CD4-positive, alpha-beta T cell treated with Interleukin-4 for 4 hours (primary cell): ENCODE results near the gene SCT.
A peak's percentile ranks its signal among the peaks of the same experiment; 100 is the strongest.

Experiments
- DNase-seq: peaks from one replicate; pipeline ENCODE4 v3.0.0-alpha.2; 2020

SCT gene

DNA sequence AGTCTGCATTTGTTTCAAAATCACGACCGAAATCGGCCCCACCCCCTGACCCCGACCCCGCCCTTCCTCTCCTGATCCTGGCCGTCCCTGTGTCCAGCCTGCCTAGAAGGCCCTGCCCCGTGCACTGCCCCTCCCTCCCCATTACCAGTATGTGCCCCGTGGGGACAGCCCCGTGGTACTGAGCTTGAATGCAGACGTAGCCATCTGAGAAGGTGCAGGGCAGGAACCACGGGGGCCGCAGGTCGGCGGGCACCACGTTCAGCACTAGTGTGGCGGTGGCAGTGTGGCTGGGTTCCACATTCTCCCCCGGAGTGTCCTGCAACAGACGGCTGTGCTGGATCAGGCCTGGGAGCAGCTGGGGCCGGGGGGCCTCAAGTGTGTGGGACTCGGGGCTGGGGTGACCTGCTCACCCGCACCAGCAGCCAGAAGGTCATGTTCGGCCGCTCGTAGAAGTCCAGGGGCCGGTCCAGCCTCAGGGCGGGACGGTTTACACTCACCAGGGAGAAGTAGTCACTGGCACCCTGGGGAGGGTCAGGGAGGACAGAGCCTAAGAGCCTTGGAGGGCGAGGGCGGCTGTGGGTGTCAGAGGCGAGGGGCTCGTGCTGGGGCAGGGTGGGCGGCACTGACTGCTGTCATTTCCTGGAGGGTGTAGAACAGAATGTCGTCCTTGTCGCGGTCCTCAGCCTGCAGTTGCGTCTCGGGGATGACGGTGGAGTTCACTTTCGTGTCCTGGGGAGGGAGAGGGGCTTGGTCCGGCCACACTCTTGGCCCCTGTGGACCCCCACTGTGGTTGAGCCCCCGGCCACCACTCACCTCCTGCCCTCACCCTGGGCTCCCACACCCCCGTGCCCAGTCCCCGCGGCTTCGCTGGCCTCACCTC lies 5.8 kb downstream of the SCT start:
- no peak for DNase-seq

DNA sequence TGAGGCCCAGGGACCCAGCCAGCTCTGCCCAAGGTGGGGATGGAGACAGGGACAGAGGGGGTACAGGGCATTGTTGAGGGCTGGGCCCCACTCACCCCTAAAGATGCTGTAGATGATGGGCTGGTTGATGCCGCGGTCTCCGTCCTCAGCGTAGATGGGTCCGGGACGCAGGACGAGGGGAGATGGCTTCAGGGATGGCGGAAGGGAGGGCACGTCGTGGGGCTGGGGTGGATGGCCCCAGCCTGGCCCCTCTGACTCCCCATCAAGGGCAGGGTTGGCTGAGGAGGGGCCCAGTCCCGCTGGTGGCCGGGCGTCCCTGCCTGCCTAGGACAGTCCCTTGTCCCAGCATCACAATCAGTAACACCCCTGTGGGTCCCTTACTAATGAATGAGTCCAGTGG lies 6.8 kb downstream of the SCT start:
- DNase-seq: no peak

DNA sequence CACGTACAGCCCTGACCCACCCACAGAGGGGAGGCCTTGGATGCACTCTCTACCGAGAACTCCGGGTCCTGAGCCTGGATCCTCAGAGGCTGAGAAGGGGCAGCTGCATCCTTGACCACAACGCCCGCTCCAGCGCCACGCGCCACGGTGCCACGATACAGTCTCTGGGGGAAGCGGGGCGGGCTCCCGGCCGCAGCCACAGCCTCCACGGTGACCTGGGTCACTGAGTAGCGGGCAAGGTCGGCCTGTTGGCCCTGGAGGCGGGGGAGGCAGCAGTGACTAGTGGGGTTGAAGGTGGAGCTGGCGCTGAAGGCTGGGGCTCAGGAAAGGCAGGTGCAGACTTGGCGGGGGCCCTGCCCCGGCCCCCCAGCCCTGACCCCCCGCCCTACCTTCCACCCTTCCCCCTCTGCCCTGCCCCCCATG lies 7.3 kb downstream of the SCT start:
- no peak for DNase-seq

DNA sequence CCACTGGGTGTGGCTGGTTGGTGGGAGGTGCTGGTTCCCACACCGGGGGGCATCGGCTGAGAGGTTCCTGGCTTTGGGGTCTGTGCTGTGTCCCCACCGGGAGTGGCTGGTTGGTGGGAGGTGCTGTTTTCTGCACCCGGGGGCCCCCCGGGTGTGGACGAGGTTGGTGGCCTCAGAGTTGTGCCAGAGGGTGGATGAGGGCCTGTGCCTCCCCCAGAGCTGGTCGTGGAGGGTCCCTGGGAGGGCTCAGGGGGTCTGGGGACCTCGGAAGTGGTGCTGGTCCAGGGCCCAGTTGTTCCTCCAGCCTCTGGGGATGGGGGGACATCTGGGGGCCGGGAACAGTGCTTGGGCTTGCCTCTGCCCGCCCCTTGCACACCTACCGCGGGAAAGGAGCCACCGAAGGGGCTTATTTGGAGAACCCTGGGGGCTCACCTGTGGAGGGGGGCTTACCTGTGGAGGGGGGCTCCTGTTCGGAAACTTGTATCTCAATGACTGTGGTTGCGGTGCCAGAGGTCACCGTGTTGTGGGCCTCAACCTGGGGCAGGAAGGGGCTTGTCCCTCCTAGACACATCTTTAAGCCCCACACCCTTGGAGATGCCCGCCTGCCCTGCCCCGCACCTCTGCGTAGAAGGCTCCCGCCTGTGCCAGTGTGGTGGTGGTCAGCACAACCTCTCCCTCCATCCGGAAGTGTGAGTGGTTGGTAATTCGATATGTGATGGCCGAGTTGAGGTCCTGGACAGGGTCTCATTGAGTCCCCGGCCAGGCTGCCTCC lies 7.9 kb downstream of the SCT start:
- DNase-seq: no peak

DNA sequence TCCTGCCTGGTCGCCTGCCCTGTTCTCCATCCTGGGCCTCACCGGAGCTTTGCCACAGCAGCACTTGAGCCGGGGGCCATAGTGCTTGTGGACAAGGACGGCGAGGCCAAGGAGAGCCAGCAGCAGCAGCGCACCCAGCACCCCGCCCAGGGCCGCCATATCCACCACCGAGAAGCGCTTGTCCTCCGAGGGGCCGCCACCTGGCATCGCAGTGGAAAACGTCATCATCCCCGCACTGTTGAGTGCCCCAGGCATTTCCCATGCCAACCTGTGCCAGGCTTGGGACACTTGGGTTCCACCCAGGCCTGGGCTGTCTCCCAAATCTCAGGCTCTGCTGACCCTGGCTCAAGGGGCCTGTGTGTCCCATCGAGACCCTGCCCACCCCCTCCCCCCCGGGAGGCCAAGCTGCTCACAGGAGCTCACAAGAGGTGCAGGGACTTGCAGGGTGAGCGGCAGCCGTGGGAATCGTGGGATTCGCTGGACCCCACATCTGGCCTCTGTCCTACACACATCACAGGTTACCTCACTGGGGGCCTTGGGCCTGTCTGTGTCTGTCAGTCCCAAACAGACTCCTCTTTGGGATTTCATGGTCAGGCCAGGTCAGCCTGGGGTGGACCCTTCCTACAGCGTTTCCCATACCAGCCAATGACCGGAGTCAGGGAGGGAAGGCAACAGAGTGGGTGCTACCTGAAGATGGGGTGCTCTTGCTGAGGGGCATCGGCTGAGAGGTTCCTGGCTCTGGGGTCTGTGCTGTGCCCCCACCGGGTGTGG lies 8.9 kb downstream of the SCT start:
- no peak for DNase-seq

DNA sequence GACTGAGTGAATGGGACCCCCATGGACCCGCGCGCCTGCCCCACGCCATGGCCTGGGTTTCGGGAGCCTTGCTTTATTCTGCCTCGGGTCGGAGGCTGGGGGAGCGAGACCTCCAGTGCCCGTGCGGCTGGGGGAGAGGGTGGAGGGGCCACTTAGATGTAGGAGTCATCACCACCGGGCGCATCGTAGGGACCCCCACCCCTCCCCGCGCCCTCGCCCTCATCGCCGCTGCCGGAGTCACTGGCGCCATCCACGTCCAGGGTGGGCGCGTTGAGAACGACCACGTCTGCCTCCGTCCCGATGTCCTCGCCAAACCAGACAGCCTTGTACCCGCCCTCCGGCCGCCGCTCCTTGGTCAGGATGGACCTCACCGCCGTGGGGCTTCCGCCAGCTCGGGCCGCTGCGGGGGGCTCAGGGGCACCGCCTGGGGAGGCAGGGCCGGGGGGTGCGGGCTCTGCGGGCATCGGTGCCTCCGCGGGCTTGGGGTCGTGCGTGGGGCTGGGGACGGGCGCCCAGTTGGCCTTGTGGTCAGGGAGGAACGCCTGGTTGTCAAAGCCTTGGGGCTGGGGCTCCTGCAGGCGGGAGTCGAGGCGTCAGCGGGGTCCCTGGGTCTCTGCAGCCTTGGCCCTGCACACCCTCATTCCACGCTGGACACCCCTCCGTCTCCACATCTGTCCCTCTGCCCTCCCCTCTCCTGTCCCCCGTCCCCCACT lies 9.6 kb downstream of the SCT start:
- no peak for DNase-seq

DNA sequence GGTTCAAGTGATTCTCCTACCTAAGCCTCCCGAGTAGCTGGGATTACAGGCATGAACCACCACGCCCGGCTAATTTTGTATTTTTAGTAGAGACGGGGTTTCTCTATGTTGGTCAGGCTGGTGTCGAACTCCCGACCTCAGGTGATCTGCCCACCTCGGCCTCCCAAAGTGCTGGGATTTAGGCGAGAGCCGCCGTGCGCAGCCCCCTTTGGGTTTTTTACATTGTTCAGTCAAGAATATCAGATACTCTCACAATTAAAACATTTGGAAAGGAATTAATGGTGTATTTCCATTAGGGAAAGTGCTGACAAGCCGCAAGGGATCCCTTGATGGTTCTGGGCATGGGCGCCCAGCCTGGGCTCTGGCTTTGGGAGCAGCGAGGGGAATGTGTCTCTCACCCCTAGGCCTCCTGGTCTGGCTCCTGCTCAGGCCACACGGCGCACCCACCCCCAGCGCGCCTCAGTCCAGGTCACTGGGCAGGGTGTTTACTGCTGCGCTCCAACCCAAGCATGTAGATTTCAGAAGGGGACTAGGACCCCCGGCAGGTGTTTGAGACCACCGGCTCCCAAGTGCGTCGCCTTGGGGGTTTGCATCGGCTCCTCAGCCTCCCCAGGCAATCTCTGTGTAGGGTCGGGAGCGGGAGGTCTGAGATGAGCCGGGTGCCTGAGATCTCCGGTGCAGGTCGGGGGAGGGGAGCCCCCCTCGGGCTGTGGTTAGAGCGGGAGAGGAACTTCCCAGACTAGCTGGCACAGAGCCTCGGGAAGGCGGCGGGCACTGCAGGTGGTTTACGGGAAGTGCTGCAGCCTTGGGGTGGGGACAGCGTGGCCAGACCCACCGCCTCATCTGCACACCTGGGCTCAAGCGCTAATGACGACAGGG lies 10.4 kb downstream of the SCT start:
- DNase-seq: no peak

DNA sequence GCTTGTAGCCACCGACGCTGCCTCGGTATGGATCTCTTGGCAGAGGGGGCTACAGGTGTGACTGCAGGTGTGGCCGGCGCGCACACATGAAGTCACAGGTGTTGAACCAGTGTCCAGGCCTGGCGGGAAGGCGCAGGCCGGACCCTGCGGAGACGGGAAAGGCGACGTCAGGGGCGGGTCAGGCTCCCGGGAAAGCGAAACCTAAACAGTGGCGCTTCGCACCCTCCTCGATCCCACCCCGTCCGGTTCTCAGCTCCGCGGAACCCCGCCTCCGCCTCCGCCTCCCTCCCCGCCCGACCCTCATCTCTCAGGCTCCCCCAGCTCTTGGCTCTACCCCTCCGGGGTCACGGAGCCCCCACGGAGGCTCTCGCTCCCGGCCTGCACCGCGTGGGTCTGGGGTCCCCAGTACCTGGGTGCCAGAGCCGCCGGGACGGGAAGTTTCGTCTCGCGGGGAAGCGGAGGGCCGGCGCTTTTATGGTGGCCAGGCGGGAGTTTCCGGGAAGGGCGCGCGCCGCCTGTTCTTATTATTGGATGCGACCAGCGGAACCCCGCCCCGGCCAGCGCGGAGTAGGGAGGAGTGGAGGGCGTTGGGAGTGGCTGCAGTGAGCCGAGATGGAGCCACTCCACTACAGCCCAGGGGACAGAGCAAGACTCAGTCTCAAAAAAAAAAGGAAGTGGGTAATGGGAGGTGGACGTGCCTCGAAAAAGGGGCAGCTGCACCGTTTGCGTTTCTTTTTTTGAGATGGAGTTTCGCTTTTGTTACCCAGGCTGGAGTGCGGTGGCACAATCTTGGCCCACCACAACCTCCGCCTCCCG lies 11.3 kb downstream of the SCT start, which contains the start of gene IRF7:
Gene IRF7, minus strand, starts transcription at position 447 of the 816 bp plus-strand sequence. CDS start 586 bp downstream, outside the sequence.
- DNase-seq: peak; percentile 87

DNA sequence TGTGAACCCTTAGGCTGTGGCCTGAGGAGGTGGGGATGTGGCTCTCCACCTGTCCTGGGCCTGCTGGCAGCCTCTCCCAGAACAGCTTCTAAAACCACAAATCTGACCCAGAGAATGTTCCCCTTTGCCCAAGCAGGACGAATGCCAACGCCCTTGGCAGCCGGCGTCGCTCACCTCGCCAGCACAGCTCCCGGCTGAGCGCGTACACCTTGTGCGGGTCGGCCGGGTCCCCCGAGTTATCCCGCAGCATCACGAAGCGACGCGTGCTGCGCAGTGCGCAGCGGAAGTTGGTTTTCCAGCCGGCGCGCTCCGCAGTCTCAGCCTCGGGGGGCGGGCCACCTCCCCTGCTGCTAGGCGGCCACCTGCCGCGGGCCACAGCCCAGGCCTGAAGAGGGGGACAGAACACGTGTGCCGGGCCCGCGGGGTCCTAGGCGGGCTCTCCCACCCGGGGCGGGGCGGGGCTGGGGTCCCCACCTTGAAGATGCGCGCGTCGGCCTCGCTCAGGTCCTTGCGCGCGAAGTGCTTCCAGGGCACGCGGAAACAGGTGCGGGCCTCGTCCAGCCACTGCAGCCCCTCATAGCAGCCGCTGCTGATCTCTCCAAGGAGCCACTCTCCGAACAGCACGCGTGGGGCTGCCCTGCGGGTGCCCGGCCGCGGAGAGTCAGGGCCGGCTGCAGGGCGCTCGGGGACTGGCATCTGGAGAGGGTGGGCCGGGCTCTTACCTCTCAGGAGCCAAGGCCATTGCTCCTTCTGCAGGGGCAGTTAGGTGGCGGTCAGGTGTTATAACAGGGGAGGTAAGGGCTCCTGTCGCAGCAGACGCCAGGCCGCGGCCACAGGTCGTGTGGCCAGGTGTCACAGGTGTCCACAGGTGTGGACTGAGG lies 12.1 kb downstream of the SCT start:
- DNase-seq: no peak

DNA sequence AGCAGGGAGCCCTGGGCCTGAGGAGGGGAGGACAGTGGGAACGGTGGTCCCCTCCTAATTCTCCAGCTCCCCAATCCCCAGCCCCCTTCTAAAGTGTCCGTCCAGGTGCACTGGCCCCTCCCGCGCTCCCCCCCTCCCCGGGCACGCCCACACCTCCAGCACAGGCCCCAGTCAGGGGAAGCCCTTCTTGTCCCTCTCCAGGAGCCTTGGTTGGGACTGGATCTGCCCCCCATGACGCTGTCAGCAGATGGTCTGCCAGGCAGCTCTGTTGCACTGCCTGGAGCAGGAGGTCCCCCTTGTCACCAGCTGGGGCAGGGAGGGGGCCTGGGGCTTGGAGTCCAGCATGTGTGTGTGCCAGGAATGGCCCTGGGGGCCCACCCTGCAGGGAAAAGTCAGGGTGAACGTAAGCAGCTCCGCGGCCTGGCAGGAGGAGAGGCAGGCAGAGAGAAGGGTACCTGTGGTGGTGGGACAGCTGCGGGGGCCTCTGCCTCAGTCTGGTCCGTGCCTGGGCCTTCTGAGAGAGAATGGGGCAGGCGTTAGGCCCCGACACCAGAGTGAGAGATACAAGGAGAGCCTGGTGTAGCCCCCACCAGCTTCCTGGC lies 12.9 kb downstream of the SCT start:
- no peak for DNase-seq

DNA sequence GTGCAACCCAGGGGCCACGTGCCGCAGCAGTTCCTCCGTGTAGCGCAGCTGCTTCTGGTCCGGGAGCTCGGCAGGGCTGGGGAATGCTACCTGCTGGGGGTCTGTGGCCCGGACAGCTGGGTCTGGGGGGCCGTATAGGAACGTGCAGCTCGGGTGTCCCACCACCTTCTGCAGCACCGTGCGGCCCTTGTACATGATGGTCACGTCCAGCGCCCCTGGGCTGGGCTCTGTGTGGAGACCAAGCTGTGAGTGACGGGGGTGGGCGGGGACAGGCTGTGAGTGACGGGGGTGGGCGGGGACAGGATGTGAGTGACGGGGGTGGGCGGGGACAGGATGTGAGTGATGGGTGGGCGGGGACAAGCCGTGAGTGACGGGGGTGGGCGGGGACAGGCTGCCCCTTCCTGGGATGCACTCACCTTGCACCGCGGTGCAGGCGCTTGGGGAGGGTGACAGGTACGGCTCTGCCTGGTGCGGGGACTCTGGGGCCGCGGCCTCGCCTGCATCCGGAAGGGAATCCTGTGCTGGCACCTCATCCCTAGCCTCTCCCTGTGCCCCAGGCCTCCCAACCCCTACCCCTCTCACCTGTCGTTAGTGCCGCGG lies 13.5 kb downstream of the SCT start:
- DNase-seq: peak; percentile 67

DNA sequence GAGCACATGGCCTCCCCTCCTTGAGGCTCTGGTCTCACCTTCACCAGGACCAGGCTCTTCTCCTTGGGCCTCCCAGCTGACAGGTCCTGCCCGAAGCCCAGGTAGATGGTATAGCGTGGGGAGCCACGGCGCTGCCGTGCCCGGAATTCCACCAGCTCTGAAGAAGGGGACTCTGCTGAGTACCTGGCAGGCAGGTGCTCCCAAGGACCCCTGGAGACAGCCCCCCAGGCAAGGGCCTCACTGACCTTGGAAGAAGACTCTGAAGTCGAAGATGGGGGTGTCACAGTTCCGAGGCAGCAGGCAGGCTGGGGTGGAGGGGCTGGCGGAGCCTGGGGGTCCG lies 14.1 kb downstream of the SCT start:
- no peak for DNase-seq

DNA sequence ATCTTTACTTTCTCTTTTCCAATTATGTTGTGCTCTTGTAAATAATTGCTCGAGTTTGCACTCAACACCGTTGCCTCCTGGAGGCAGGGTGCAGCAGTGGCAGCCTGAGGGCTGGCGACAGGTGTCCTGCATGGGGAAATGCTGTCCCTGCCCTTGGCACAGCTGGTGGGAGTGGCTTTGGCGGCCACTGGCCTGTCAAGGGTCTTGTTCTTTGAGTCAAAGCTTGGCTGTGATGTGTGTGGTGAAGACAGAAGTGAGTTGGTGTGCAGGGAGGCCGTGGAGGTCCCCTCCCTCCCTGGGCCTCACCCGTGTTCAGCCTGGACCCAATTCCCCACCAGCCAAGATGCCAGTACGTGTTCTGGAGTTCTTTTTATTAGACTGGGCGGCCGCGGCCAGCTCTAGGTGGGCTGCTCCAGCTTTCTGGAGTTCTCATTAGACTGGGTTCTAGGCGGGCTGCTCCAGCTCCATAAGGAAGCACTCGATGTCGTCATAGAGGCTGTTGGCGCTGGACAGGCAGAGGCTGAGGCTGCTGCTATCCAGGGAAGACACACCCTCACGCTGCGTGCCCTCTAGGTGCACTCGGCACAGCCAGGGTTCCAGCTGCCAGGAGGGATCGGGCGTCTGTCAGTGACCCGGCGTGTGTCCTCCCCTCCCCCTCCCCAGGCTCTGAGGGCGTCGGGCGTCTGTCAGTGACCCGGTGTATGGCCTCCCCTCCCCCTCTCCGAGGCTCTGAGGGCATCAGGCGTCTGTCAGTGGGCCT lies 14.6 kb downstream of the SCT start:
- no peak for DNase-seq

DNA sequence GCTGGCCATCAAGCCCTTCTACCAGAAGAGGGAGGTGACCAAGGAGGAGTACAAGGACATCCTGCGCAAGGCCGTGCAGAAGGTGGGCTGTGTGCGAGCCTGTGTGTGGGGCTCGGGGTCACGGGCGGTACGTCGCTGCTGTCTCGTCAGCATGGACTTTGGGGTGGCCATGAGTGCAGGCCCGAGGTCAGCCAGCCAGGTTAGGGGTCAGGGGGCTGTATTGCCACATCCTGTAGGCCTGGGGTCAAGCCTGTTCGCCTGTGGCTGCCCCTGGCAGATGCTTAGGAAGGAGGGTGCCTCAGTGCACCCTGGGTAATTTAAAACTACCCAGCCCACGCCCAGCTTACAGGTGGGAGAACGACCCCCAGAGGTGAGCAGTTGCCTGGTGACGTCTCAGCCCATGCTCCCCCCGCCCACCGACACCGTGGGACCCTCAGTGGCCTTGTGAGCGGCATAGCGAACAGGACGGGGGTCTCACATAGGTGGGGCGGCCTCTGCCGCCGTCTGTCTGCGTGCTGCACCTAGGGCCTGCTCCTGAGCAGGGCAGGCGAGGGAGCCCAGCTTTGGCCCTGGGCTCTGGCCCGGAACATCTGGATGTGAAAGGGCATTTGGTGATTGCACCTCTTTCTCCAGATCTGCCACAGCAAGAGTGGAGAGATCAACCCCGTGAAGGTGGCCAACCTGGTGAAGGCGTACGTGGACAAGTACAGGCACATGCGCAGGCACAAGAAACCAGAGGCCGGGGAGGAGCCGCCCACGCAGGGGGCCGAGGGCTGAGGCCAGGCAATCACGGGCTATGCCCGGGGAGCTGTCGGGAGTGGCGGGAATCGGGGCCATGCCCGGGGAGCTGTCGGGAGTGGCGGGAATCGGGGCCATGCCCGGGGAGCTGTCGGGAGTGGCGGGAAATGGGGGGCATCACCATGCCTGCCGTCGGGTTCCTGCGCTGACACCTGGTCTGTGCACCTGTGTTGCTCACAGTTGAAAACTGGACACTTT lies 15.7 kb downstream of the SCT start:
- no peak for DNase-seq

DNA sequence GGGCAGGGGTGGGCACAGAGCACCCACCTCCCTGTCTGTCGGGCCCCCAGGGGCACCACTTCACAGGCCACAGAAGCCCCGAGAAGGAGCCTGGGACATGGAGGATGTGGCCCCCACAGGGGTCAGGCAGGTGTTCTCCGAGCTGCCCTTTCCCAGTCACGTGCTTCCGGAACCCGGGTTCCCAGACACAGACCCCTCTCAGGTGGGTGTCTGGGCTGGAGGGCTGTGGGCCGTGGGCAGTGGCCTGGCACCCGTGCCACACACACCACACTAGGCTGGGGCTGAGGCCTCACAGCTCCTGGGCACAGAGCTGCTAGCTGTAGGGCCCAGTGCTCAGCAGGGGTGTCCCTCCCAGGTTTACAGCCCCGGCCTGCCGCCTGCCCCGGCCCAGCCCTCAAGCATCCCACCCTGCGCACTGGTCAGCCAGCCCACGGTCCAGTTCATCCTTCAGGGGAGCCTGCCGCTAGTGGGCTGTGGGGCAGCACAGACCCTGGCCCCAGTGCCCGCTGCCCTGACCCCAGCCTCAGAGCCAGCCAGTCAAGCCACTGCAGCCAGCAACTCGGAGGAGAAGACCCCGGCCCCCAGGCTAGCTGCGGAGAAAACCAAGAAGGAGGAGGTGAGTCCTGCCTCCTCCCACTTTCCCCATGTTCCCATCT lies 16.7 kb downstream of the SCT start:
- DNase-seq: no peak

DNA sequence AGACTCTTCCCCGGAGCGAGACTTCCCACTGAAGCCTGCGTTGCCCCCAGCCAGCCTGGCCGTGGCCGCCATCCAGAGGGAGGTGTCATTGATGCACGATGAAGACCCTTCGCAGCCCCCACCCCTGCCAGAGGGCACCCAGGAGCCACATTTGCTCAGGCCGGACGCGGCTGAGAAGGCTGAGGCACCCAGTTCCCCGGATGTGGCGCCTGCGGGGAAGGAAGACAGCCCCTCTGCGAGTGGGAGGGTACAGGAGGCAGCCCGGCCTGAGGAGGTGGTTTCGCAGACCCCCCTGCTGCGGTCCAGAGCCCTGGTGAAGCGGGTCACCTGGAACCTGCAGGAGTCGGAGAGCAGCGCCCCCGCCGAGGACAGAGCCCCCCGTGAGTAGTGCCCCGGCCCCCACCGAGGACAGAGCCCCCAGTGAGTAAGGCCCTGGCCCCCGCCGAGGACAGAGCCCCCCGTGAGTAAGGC lies 17.6 kb downstream of the SCT start:
- no peak for DNase-seq
